ENCODE measurements around the gene CBARP.

DNA sequence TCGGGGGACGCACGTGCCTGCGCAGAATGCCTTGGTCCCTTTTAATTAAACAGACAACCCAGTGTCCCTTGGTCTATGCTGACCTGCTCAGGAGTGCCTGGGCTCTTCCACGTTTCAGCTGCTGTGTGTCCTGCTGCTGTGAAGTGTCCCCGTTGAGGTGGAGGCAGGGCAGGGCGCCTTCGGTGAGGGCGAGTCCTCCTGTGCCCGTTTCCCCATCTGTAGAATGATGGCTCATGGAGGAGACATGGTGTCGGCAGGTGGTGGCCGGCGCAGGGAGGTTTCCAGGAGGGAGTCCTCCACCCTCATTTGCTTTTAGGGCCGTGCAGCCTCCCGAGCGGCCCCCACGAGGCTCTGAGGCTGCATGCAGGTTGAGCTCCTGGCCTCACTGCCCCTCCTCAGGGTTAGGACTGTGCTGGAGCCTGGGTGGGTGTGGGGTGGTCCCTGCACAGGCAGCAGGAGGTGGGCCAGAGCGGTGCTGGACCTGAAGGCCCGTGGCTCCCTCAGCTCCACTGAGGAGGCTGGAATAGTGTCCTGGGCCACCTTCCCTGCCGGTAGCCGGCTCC lies 23.4 kb downstream of the CBARP start:
- TF ChIP-seq, protein P1, sequence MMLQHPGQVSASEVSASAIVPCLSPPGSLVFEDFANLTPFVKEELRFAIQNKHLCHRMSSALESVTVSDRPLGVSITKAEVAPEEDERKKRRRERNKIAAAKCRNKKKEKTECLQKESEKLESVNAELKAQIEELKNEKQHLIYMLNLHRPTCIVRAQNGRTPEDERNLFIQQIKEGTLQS (IDR thresholded peaks at IDR 0.05), result no peak
- TF ChIP-seq, protein P2, sequence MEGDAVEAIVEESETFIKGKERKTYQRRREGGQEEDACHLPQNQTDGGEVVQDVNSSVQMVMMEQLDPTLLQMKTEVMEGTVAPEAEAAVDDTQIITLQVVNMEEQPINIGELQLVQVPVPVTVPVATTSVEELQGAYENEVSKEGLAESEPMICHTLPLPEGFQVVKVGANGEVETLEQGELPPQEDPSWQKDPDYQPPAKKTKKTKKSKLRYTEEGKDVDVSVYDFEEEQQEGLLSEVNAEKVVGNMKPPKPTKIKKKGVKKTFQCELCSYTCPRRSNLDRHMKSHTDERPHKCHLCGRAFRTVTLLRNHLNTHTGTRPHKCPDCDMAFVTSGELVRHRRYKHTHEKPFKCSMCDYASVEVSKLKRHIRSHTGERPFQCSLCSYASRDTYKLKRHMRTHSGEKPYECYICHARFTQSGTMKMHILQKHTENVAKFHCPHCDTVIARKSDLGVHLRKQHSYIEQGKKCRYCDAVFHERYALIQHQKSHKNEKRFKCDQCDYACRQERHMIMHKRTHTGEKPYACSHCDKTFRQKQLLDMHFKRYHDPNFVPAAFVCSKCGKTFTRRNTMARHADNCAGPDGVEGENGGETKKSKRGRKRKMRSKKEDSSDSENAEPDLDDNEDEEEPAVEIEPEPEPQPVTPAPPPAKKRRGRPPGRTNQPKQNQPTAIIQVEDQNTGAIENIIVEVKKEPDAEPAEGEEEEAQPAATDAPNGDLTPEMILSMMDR (IDR thresholded peaks at IDR 0.05; ENCODE audit: low read depth, low read length, missing input control), result no peak
- TF ChIP-seq, protein P3, sequence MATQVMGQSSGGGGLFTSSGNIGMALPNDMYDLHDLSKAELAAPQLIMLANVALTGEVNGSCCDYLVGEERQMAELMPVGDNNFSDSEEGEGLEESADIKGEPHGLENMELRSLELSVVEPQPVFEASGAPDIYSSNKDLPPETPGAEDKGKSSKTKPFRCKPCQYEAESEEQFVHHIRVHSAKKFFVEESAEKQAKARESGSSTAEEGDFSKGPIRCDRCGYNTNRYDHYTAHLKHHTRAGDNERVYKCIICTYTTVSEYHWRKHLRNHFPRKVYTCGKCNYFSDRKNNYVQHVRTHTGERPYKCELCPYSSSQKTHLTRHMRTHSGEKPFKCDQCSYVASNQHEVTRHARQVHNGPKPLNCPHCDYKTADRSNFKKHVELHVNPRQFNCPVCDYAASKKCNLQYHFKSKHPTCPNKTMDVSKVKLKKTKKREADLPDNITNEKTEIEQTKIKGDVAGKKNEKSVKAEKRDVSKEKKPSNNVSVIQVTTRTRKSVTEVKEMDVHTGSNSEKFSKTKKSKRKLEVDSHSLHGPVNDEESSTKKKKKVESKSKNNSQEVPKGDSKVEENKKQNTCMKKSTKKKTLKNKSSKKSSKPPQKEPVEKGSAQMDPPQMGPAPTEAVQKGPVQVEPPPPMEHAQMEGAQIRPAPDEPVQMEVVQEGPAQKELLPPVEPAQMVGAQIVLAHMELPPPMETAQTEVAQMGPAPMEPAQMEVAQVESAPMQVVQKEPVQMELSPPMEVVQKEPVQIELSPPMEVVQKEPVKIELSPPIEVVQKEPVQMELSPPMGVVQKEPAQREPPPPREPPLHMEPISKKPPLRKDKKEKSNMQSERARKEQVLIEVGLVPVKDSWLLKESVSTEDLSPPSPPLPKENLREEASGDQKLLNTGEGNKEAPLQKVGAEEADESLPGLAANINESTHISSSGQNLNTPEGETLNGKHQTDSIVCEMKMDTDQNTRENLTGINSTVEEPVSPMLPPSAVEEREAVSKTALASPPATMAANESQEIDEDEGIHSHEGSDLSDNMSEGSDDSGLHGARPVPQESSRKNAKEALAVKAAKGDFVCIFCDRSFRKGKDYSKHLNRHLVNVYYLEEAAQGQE (IDR thresholded peaks at IDR 0.05), result no peak
- TF ChIP-seq, protein P4, sequence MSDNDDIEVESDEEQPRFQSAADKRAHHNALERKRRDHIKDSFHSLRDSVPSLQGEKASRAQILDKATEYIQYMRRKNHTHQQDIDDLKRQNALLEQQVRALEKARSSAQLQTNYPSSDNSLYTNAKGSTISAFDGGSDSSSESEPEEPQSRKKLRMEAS (IDR thresholded peaks at IDR 0.05), result no peak
- no peak for TF ChIP-seq RXRA (IDR thresholded peaks at IDR 0.05)
- no peak for TF ChIP-seq SP1 (IDR thresholded peaks at IDR 0.05)
- TF ChIP-seq, protein P5, sequence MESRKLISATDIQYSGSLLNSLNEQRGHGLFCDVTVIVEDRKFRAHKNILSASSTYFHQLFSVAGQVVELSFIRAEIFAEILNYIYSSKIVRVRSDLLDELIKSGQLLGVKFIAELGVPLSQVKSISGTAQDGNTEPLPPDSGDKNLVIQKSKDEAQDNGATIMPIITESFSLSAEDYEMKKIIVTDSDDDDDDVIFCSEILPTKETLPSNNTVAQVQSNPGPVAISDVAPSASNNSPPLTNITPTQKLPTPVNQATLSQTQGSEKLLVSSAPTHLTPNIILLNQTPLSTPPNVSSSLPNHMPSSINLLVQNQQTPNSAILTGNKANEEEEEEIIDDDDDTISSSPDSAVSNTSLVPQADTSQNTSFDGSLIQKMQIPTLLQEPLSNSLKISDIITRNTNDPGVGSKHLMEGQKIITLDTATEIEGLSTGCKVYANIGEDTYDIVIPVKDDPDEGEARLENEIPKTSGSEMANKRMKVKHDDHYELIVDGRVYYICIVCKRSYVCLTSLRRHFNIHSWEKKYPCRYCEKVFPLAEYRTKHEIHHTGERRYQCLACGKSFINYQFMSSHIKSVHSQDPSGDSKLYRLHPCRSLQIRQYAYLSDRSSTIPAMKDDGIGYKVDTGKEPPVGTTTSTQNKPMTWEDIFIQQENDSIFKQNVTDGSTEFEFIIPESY (IDR thresholded peaks at IDR 0.05), result no peak
- TF ChIP-seq TAF1 (conservative IDR thresholded peaks at IDR 0.05), result no peak
- TF ChIP-seq HNF4A (conservative IDR thresholded peaks at IDR 0.05), result no peak
- no peak for TF ChIP-seq RAD21 (IDR thresholded peaks at IDR 0.05)

All from liver (tissue), 3 donors.